ENCODE data around the gene ARTN.

Gene ARTN

DNA sequence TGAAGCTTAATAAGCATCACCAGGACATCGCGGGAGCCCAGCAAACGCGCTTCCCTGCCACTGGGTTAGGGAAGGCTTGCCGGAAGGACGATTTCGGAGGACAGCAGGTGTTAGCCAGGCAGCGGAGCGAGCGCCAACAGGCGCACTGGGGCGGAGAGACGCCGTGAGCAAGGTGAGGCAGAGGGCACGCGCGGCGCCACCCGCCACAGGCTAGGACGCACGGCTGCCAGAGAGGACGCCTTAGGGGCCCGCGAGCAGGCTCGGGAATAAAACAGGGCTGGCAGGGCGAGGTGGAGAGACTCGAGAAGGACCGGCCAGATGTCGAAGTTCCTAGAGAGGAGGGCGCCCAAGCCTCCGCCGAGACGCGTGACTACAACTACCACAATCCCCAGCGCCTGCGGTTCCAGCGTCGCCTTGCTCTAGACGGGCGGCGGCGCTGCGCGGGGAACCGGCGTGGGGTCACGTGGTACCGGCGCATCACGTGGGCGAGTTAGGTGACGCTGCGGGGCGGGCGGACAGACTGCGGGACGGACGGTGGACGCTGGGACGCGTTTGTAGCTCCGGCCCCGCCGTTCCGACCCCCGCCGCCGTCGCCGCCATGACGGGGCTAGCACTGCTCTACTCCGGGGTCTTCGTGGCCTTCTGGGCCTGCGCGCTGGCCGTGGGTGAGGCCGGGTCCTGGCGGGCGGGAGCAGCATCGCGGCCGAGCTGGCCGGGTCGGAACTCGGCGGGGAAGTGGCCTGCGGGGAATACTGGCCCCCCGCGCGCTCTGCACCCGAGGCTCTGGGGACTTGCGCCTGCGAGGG lies 41.0 kb downstream of the ARTN start, which contains the start of gene ATP6V0B:
ATP6V0B (plus strand) TSS at position 518 of the 806 bp plus-strand sequence; CDS start at position 599, 81 bp downstream.
- peak; percentile 95 to 98 for DNase-seq

GRCh38 chr1:43975249-43975961 lies 41.8 kb downstream of the ARTN start:
- DNase-seq, result no peak

GRCh38 chr1:43976045-43976444 lies 42.4 kb downstream of the ARTN start:
- no peak for DNase-seq

- DNase-seq, result no peak
Observed at GRCh38 chr1:43976890-43977289, 43.3 kb downstream of the ARTN start.

DNA sequence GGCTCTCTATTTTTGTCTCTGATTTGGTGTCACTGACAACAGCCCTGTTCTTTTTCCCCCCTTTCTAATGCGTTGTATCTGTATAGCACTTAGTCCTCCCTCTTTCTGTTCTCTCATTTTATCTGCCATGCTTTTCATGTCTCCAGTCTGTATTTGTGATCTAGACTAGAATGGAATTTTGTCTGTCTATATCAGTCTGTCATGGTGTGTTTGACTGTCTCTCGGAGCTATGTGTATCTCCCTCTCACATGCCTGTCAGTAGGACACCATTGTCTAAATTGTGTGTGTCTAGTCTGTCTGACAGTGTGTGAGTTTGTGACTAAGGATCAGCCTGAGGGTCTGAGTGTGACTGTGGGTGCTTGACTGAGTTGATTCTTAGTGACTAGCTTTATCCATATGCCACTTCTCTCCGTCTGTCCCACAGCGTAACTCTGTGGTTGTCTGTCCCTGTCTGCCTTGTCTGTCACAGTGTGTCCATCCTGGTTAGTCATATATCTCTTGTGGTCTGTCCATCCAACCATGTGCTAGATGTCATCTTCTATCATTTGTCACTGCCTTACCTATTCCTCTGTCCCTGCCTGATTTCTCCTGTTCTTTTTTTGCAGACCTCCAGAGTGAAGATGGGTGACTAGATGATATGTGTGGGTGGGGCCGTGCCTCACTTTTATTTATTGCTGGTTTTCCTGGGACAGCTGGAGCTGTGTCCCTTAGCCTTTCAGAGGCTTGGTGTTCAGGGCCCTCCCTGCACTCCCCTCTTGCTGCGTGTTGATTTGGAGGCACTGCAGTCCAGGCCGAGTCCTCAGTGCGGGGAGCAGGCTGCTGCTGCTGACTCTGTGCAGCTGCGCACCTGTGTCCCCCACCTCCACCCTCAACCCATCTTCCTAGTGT lies 44.0 kb downstream of the ARTN start:
- DNase-seq, result no peak

GRCh38 chr1:43978264-43978550 lies 44.6 kb downstream of the ARTN start:
- no peak for DNase-seq

GRCh38 chr1:43978551-43979260 lies 45.1 kb downstream of the ARTN start, which contains the start of gene B4GALT2:
Gene B4GALT2 (plus strand): TSS chr1:43979210. CDS start chr1:43981161, 1,951 bp downstream.
- peak in 1 of 2 experiments; percentile 50 for DNase-seq

DNA sequence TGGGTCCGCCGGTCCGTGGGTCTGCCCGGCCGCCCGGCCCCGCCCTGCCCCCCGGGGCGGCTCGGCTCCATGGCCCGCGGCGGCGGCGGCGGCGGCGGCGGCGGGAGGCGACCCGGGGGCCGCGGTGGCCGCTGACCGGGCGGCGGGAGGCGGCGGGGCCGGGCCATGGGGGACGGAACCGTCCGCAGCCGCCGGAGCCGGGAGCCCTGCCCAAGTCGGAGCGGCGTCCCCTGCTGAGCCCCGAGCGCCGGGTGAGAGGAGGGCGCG lies 45.6 kb downstream of the ARTN start:
- no peak for DNase-seq

DNA sequence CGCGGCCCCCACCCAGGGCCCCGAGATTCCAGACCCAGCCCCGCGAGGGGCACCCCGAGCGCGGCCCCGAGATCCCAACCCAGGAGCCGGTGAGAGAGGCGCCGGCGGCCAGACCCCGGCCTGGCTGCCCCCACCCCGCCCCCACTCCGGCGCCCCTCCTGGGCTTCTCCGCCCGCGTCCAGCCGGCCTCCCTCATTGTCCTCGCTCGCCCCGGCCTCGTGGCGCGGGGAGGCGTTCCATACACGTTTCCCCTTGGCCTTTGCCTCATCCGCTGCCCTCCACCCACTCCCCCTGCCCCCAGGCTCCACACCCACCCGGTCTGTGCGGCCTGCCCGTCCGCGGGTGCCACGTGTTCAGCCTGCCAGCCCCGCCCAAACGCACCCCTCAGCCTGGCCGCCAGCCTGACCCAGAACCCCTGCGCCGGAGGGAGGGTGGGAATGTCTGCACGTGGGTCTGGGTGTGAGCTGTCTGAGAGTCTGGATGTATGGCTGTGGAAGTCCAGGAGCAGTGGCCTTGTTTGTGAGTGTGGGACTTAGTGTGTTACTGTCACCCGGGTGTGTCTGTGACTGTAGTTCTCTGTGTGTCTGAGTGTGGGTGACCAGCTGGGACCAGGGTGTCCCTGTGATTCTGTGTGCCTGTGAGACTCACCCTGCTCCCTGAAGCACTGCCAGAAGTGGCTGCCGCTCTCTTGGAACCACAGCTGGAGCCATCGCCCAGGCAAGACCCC lies 46.1 kb downstream of the ARTN start:
- DNase-seq, result peak in 1 of 2 experiments; percentile 28

- no peak for DNase-seq
Observed at GRCh38 chr1:43980255-43981134, 46.9 kb downstream of the ARTN start.

GRCh38 chr1:43981135-43981491 lies 47.5 kb downstream of the ARTN start:
- DNase-seq, result no peak

DNA sequence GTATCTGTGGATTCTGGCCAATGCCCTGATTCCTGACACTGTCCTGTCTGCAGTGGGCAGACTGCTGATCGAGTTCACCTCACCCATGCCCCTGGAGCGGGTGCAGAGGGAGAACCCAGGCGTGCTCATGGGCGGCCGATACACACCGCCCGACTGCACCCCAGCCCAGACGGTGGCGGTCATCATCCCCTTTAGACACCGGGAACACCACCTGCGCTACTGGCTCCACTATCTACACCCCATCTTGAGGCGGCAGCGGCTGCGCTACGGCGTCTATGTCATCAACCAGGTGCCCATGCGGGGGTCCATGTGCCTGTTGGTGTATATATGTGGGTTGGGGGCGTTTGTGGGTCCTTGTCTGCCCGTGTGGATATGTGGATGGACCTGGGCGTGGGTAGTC lies 48.0 kb downstream of the ARTN start:
- DNase-seq, result no peak

- no peak for DNase-seq
Observed at GRCh38 chr1:43982241-43982640, 48.6 kb downstream of the ARTN start.

GRCh38 chr1:43982808-43983207 lies 49.2 kb downstream of the ARTN start:
- DNase-seq, result no peak

DNA sequence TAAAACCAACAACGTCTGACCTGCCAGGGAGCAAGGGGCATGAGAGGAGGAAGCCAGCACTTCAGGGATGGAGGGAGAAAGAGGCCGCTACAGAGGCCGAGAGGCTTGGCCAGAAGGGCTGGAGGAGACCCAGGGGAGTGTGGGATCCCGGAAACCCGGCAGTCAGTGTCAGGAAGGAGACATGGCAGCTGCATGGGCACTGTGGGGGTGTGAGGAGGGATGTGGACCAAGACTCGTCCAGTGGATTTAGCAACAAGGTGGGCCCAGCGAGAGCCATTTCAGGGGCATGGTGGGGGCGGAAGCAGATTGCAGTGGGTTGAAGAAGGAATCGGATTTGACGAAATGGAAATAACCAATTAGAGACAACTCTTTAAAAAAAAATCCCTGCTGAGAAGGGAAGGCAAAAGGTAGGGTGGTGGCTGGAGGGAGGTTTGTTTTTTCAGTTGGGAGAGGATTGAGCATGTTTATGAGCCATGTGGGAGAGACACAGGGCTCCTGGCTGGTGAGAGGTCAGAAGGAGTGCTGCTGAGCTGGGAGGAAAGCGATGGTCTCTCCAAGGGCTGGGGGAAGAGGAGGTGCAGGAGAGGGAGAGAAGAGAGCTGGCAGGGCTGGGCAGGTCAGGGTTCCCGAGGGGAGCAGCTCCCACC lies 49.8 kb downstream of the ARTN start:
- DNase-seq, result no peak

- DNase-seq, result no peak
Observed at GRCh38 chr1:43984855-43985254, 51.3 kb downstream of the ARTN start.

DNA sequence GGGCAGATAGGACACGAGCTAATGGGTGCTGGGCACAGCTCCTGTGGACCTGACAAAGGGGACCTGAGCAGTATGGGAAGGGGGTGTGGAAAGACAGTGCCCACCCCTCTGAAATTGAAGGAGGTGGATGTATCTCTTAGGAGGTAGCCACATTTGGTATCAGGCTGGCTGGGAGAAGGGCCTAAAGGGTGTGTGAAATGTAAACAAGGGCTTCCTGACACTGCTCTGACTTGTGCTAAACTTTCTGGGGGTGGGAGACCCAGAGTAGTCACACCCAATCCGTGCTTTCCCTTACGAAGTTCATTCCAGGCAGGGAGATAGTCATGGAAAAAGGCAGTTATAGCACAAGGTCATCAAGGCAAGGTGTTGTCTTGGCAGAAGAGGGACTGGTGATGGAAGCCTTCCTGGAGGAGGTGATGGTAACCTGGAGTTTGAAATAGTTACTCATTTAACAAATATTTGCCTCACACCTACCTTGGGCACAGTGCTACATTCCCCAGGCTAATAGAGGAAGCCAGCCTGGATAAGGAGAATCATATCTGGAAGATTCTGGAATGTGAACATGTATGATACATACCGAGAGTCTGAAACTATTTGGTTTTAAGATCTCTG lies 52.5 kb downstream of the ARTN start:
- DNase-seq, result no peak

DNA sequence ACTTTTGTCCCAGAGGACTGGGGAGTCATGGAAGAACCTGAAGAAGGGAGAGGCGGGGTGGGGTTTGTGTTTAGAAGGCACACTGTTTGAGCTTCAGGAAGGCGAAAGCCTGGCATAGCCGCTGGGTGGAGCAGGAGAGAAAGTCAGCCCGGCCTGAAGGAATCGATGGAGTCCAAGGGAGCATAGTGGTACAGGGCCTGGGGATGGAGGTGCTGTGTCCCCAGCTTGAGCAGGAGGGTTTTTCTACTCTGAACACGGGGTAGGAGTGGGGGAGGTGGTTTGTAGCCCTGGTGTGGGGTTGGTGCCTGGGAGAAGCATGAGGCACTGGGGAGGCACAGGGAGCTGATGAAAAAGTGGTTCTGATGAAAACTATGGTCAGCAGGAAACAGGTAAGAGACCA lies 53.1 kb downstream of the ARTN start:
- no peak for DNase-seq
